Measurements from ENCODE around the gene CCN5.
A peak's percentile ranks its signal among the peaks of the same experiment; 100 is the strongest.

Gene CCN5

DNA sequence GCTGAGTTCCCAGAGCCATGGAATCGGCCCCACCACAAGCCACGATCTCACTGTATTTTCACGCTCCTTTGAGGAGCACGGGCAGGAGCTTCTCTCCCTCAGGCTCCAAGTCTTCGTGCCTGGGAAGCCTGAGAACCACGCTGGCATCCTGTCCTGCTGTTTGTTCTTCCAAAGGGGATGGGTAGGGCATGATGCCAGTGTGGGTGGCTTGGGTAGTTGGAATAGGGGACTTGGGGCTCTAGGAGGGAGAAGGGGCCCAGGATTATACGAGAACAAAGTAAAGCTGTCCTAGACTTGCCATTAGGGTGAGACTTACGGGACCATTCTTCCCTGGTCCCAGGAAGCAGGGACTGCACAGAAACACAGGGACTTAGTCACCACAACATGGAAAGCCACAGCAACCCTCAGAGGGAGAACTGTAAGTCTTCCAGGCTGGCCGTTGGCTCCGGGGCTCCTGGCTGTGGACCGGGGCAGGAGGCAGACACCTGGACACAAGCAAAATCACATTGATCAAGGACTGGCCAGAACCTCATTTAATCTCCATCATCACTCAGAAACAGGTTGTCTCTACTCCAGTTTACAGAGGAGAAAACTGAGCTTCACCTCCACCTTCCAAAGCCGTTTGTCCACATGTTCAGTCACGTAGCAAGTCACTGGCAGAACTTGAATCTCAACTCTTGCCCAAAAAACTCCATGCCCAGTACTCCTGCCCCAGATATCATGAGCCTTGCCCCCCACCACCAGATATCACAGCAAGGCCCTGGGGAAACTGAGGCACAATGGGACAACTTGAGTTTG lies 1.3 kb downstream of the CCN5 start:
- H3K4me3 ChIP-seq (ENCODE audit: control insufficient read depth, low read depth, low read length): no peak overlapping the region
- TF ChIP-seq, protein P1, sequence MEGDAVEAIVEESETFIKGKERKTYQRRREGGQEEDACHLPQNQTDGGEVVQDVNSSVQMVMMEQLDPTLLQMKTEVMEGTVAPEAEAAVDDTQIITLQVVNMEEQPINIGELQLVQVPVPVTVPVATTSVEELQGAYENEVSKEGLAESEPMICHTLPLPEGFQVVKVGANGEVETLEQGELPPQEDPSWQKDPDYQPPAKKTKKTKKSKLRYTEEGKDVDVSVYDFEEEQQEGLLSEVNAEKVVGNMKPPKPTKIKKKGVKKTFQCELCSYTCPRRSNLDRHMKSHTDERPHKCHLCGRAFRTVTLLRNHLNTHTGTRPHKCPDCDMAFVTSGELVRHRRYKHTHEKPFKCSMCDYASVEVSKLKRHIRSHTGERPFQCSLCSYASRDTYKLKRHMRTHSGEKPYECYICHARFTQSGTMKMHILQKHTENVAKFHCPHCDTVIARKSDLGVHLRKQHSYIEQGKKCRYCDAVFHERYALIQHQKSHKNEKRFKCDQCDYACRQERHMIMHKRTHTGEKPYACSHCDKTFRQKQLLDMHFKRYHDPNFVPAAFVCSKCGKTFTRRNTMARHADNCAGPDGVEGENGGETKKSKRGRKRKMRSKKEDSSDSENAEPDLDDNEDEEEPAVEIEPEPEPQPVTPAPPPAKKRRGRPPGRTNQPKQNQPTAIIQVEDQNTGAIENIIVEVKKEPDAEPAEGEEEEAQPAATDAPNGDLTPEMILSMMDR (conservative IDR thresholded peaks at IDR 0.05; ENCODE audit: control insufficient read depth, insufficient read depth, low read depth, low read length): no peak

DNA sequence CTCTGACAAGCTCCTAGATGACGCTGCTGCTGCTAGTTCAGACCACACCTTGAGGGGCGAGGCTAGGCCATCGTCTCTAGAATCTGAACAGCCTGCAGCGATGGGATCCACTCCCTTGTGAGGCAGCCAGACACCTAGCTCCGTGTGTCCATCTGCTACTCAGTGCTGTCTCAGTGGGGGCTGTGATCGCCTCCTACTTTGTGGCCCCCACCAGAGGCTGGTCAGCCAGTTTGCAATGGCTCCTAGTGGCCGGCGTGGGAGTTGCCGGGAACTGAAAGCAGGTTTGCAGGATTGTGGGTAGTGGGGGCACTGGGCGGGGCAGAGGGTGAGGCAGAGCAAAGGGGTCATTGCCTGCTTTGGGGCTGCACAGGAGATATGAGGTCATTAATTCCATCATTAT lies 2.8 kb downstream of the CCN5 start:
- no peak for DNase-seq (ENCODE audit: low read depth)

More for the DNA sequence above, 1.3 kb downstream of the CCN5 start:
- DNase-seq (ENCODE audit: low read depth): no peak

DNA sequence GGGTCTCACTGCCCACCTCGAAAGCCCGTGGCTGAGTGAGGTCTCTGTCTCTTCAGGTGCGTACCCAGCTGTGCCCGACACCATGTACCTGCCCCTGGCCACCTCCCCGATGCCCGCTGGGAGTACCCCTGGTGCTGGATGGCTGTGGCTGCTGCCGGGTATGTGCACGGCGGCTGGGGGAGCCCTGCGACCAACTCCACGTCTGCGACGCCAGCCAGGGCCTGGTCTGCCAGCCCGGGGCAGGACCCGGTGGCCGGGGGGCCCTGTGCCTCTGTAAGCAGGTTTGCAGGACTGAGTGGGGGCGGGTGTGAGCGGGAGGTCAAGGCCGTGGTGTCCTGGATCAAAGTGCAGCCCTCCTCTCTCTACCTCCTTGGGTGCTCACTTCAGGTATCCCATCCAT lies 4.7 kb downstream of the CCN5 start:
- TF ChIP-seq, protein P1 (conservative IDR thresholded peaks at IDR 0.05; ENCODE audit: control insufficient read depth, insufficient read depth, low read depth, low read length): no peak
- DNase-seq (ENCODE audit: low read depth): no peak

More for the DNA sequence above, 2.8 kb downstream of the CCN5 start:
- no peak overlapping the region for H3K4me3 ChIP-seq (ENCODE audit: control insufficient read depth, low read depth, low read length)
- TF ChIP-seq, protein P1 (conservative IDR thresholded peaks at IDR 0.05; ENCODE audit: control insufficient read depth, insufficient read depth, low read depth, low read length): peak; percentile 31

DNA sequence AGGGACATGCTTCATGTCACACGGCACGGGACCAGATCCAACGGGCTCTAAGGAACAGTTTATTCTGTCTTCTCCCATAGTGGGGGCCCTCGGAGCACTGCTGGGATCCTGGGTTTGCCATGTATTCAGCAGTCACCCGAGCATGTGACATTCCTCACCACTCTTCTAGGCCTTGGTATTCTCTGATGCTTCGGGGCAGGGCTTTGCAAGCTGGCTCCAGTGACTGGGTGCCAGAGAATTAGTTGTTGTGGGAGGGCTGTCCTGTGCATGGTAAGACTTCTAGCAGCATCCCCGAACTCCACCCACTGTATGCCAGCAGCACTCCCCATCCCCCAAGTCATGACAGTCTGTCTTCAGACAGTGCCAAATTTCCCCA lies 5.4 kb downstream of the CCN5 start:
- TF ChIP-seq, protein P1 (conservative IDR thresholded peaks at IDR 0.05; ENCODE audit: control insufficient read depth, insufficient read depth, low read depth, low read length): no peak
- H3K4me3 ChIP-seq (ENCODE audit: control insufficient read depth, low read depth, low read length): no peak overlapping the region
- DNase-seq (ENCODE audit: low read depth): peak; percentile 71

More for the DNA sequence above, 4.7 kb downstream of the CCN5 start:
- no peak overlapping the region for H3K4me3 ChIP-seq (ENCODE audit: control insufficient read depth, low read depth, low read length)

DNA sequence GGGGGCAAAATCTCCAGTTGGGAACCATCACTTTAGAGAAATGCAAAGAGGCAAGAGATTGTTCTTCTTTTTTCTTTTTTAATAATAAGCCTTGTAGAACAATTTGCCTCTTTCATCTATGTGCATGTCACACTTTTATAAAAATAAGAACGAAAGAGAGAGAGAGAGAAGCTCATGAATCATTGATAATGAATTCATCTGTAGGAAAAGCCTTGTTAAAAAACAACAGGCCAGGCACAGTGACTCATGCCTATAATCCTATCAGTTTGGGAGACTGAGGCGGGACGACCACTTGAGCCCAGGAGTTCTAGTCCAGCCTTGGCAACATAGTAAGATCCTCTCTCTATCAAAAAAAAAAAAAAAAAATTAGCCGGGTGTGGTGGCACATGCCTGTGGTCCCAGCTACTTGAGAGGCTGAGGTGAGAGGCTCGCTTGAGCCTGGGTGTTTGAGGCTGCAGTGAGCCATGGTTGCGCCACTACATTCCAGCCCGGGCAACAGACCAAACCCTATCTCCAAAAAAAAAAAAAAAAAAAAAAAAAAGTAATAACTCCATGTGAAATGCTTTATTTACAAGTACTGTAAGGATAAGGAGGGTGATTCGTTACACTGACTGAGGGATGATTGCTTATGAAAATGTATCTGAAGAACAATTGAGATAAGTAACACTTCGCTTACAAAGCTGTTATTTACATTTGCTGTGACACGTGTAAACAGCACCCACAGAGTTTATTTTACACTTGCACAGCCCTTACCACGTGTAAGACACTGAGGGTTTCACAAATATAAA lies 6.0 kb downstream of the CCN5 start:
- TF ChIP-seq, protein P1 (conservative IDR thresholded peaks at IDR 0.05; ENCODE audit: control insufficient read depth, insufficient read depth, low read depth, low read length): no peak
- no peak overlapping the region for H3K4me3 ChIP-seq (ENCODE audit: control insufficient read depth, low read depth, low read length)
- DNase-seq (ENCODE audit: low read depth): peak; percentile 86

DNA sequence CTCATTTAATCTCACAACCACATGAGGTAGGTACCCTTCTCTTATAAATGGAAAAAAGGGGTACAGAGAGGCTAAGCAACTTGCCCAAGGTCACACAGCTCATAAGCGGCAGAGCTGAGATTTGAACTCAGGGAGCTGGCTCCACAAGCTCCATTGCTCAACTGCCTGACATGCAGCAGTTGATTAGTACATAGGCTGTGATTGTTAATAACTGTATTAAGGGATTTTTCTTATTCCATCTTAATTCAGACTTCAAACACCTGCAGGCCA lies 6.6 kb downstream of the CCN5 start:
- no peak overlapping the region for H3K4me3 ChIP-seq (ENCODE audit: control insufficient read depth, low read depth, low read length)
- DNase-seq (ENCODE audit: low read depth): no peak
- TF ChIP-seq, protein P1 (conservative IDR thresholded peaks at IDR 0.05; ENCODE audit: control insufficient read depth, insufficient read depth, low read depth, low read length): no peak
